Caco-2 (cell line): ENCODE measurements around the gene VEPH1. TPM values are rescaled to one million over a fixed set of nuclear protein-coding genes. Genes with fewer than 3 reads are reported as not detected.

ENCODE experiments used
- BruUV-seq: library from RNA; stranded (reverse); fragments of 400-500 nt; replicated peaks from 2 replicates; lab custom pipeline; 2021; lab: Mats Ljungman, UMichigan
- CTCF ChIA-PET: fragments of 300-600 bp; sonication (Branson Sonifier 250); formaldehyde crosslinking; loops from one replicate; lab custom pipeline; 2022; ENCODE audit warnings: antibody characterized with exemption; lab: Charles Lee
- POLR2A ChIA-PET: fragments of 300-600 bp; sonication (Branson Sonifier 250); formaldehyde crosslinking; loops from one replicate; lab custom pipeline; 2022; ENCODE audit warnings: antibody characterized with exemption; lab: Charles Lee
- DNase-seq, 2 experiments: peaks; one replicate each; pipeline versions ENCODE4 v3.0.0 to v3.0.0-alpha.2; 2020 to 2022
- H3K27me3 ChIP-seq: replicated peaks from 2 replicates; pipeline ENCODE4 v1.6.0; 2011; ENCODE audit warnings: low read length; ENCODE audit not compliant: control insufficient read depth, insufficient read depth
- H3K36me3 ChIP-seq: 2 replicates; pipeline ENCODE4 v1.5.1; 2011; ENCODE audit warnings: low read length; ENCODE audit not compliant: control insufficient read depth, insufficient read depth
- H3K4me1 ChIP-seq: fragments of 250-450 bp; sonication (Bioruptor Pico); 2 replicates; pipeline ENCODE4 v1.5.1; 2020; ENCODE audit warnings: mild to moderate bottlenecking
- H3K4me3 ChIP-seq: 2 replicates; pipeline ENCODE4 v1.5.1; 2011; ENCODE audit warnings: low read depth, mild to moderate bottlenecking, control low read depth, low read length
- H3K9me3 ChIP-seq: fragments of 250-450 bp; sonication (Bioruptor Pico); 2 replicates; pipeline ENCODE4 v1.5.1; 2020; ENCODE audit warnings: mild to moderate bottlenecking, moderate library complexity
- H3K27ac Mint-ChIP-seq: one replicate; pipeline ENCODE4 v1.8.0; 2022; ENCODE audit warnings: mixed read lengths; ENCODE audit not compliant: unreplicated experiment
- H3K27me3 Mint-ChIP-seq: one replicate; pipeline ENCODE4 v1.8.0; 2022; ENCODE audit warnings: mixed read lengths; ENCODE audit not compliant: insufficient read depth, unreplicated experiment
- H3K36me3 Mint-ChIP-seq: one replicate; pipeline ENCODE4 v1.8.0; 2022; ENCODE audit warnings: mild to moderate bottlenecking, mixed read lengths; ENCODE audit not compliant: insufficient read depth, unreplicated experiment
- H3K4me1 Mint-ChIP-seq: one replicate; pipeline ENCODE4 v1.8.0; 2022; ENCODE audit warnings: low read depth, mixed read lengths; ENCODE audit not compliant: unreplicated experiment
- H3K4me3 Mint-ChIP-seq: one replicate; pipeline ENCODE4 v1.8.0; 2022; ENCODE audit warnings: mild to moderate bottlenecking, moderate library complexity, mixed read lengths; ENCODE audit not compliant: unreplicated experiment
- H3K9me3 Mint-ChIP-seq: one replicate; pipeline ENCODE4 v1.8.0; 2022; ENCODE audit warnings: mixed read lengths; ENCODE audit not compliant: unreplicated experiment
- intact Hi-C: fragments of 100-400 bp; cut with micrococcal nuclease; formaldehyde crosslinking; loops from one replicate; pipeline ENCODE4 v1.10.0; 2022; ENCODE audit not compliant: unreplicated experiment
- total RNA-seq: library from RNA; stranded (reverse); gene quantifications from 2 replicates; pipeline ENCODE4 v1.2.3, GENCODE V29; 2022
- TF ChIP-seq, protein P1 (sequence below), 2 experiments: fragments of 200-600 bp in 1 of 2; IDR thresholded peaks; 1 replicate in 1 of 2; 2 replicates in 1 of 2; pipeline versions ENCODE4 v1.5.1 to v1.8.0; 2011 to 2022; ENCODE audit warnings: antibody characterized with exemption in 1 of 2, control low read depth in 1 of 2, inconsistent platforms in 1 of 2, low read depth in 1 of 2, low read length in 1 of 2, mild to moderate bottlenecking in 1 of 2, moderate library complexity in 1 of 2; ENCODE audit not compliant: insufficient read depth in 1 of 2, severe bottlenecking in 1 of 2, unreplicated experiment in 1 of 2

VEPH1 gene
- total RNA-seq, 1 experiment from 2014 or later = 12.0 TPM

DNA sequence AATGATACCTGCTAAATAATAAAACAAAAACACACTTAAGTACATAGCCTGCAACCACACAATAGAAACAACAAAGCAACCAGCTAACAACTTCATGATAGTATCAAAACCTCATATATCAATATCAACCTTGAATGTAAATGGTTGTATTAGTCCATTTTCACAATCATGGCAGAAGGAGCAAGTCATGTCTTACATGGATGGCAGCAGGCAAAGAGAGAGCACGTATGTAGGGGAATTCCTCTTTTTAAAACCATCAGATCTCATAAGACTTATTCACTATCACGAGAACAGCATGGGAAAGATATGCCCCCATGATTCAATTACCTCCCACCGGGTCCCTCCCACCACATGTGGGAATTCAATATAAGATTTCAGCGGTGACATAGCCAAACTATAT, 111.1 kb downstream of the VEPH1 start:
- POLR2A ChIA-PET = no interaction called here
- Histone ChIP-seq H3K27me3 (no peaks in the 10 kb centered on the region), H3K4me1 (no peaks in the 10 kb centered on the region), H3K36me3 (no peaks in the 10 kb centered on the region), H3K9me3 (peaks cover 2% of the 10 kb centered on the region; the same call in 1 of the 2 replicates), H3K4me3 (no peak overlapping the region)
- Mint-ChIP-seq H3K4me3 (no peak overlapping the region), H3K27me3 (peaks cover 4% of the 10 kb centered on the region), H3K4me1 (no peaks in the 10 kb centered on the region), H3K9me3 (peaks cover 13% of the 10 kb centered on the region), H3K27ac (no peak overlapping the region), H3K36me3 (no peaks in the 10 kb centered on the region)
- DNase-seq = no peak
- CTCF ChIA-PET = no interaction called here
- TF ChIP-seq, protein P1, sequence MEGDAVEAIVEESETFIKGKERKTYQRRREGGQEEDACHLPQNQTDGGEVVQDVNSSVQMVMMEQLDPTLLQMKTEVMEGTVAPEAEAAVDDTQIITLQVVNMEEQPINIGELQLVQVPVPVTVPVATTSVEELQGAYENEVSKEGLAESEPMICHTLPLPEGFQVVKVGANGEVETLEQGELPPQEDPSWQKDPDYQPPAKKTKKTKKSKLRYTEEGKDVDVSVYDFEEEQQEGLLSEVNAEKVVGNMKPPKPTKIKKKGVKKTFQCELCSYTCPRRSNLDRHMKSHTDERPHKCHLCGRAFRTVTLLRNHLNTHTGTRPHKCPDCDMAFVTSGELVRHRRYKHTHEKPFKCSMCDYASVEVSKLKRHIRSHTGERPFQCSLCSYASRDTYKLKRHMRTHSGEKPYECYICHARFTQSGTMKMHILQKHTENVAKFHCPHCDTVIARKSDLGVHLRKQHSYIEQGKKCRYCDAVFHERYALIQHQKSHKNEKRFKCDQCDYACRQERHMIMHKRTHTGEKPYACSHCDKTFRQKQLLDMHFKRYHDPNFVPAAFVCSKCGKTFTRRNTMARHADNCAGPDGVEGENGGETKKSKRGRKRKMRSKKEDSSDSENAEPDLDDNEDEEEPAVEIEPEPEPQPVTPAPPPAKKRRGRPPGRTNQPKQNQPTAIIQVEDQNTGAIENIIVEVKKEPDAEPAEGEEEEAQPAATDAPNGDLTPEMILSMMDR (IDR thresholded peaks at IDR 0.05; ENCODE audit: insufficient read depth in 1 of 2, low read depth in 1 of 2, low read length in 1 of 2, severe bottlenecking in 1 of 2, unreplicated experiment in 1 of 2) = no peak
- BruUV-seq = no TSS peak
- intact Hi-C loops = no loop called here

DNA sequence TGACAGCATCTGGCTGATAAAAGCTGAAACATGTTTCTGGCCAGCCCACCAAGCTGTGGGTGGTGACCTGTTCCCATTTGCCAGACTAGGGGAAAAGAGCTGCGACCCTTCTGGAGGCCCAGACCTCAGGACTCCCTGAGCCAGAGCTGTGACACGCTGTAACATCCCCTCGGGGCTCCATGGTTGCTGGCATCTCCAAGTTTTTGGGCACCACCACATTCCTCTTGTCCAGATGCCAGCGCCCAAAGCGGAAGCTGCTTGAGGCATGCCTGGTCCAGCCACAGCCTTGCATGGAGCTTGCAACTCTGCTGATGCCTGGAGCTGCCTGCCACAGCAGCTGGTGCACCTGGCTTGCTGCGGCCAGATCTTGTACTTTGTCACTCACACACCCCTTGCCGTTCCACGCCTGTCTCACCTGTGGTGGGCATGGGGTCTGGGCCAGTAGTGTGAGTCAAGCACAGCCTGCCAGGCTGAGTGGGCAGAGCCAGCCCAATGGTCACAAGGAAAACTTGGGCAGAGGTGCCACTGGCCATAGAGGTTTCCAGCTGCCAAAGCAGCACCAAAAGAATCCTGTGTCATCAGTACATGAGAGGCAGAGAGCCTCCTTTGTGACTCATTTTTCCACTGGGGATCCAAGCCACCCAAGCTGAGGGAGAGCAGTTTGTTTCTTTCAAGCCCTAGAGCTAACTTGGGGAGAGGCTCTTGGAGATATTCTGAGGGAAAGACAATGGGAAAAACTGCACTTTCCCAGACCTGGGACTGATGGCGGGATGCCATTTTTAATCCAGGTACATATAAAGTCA, 112.3 kb downstream of the VEPH1 start:
- H3K4me1 ChIP-seq = no peaks in the 10 kb centered on the region
- no peak for DNase-seq
- Mint-ChIP-seq H3K27ac (no peak overlapping the region), H3K4me3 (no peak overlapping the region), H3K36me3 (no peaks in the 10 kb centered on the region), H3K27me3 (peaks cover 7% of the 10 kb centered on the region), H3K9me3 (peaks cover 11% of the 10 kb centered on the region), H3K4me1 (no peaks in the 10 kb centered on the region)
- CTCF ChIA-PET = no interaction called here
- BruUV-seq = no TSS peak
- TF ChIP-seq, protein P1 (IDR thresholded peaks at IDR 0.05; ENCODE audit: insufficient read depth in 1 of 2, low read depth in 1 of 2, low read length in 1 of 2, severe bottlenecking in 1 of 2, unreplicated experiment in 1 of 2) = no peak
- H3K9me3 ChIP-seq = peaks cover 2% of the 10 kb centered on the region; the same call in 1 of the 2 replicates
- H3K27me3 ChIP-seq = no peaks in the 10 kb centered on the region
- intact Hi-C loops = no loop called here
- POLR2A ChIA-PET = no interaction called here
- no peak overlapping the region for H3K4me3 ChIP-seq
- no peaks in the 10 kb centered on the region for H3K36me3 ChIP-seq

DNA sequence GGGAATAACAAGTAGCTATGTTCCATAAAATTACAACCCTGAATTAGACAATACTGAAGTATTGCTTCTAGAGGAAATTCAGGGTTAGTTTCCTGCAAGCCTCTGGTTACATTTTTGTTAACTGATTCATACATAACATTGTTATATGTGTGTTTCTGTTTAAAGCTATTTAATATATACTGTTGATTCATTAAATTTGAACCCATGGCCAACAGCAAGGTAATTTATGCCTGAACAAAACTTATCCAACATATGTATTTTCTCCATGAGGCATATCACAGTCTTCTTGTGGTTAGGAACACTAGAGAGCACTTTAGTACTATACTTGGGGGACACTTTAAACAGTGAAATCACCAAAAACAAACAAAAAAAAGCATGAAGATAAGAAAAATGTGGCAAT, 114.2 kb downstream of the VEPH1 start:
- DNase-seq = no peak
- POLR2A ChIA-PET = no interaction called here
- H3K4me3 Mint-ChIP-seq = no peak overlapping the region
- H3K4me1 Mint-ChIP-seq = no peaks in the 10 kb centered on the region
- no TSS peak for BruUV-seq
- H3K4me3 ChIP-seq = no peak overlapping the region
- intact Hi-C loops = no loop called here
- H3K4me1 ChIP-seq = no peaks in the 10 kb centered on the region
- H3K27me3 ChIP-seq = no peaks in the 10 kb centered on the region
- H3K27ac Mint-ChIP-seq = no peak overlapping the region
- CTCF ChIA-PET = no interaction called here
- TF ChIP-seq, protein P1 (IDR thresholded peaks at IDR 0.05; ENCODE audit: insufficient read depth in 1 of 2, low read depth in 1 of 2, low read length in 1 of 2, severe bottlenecking in 1 of 2, unreplicated experiment in 1 of 2) = no peak
- peaks cover 2% of the 10 kb centered on the region; the same call in 1 of the 2 replicates for H3K9me3 ChIP-seq
- no peaks in the 10 kb centered on the region for H3K36me3 Mint-ChIP-seq
- peaks cover 11% of the 10 kb centered on the region for H3K9me3 Mint-ChIP-seq
- H3K27me3 Mint-ChIP-seq = peaks cover 12% of the 10 kb centered on the region
- H3K36me3 ChIP-seq = no peaks in the 10 kb centered on the region
